Stimulated activated CD8-positive, alpha-beta memory T cell treated with anti-CD3 and anti-CD28 coated beads, Interleukin-7, amount 100 ng/mL, for 48 hours (primary cell): ENCODE data around the gene SNTG2.

Experiments
- DNase-seq, 2 donors: peaks; one replicate each; pipeline ENCODE4 v3.0.0-alpha.2; 2020; ENCODE audit warnings: low read depth in 1 of 2; ENCODE audit errors: extremely low read depth in 1 of 2

Gene SNTG2

GRCh38 chr2:1306014-1306686 lies 355.5 kb downstream of the SNTG2 start:
- DNase-seq: no peak

- DNase-seq: no peak
Observed at GRCh38 chr2:1306687-1307516, 356.3 kb downstream of the SNTG2 start.

- DNase-seq: no peak
Observed at GRCh38 chr2:1307670-1308069, 357.0 kb downstream of the SNTG2 start.

- DNase-seq: no peak
Observed at GRCh38 chr2:1308678-1309077, 358.0 kb downstream of the SNTG2 start.

GRCh38 chr2:1309507-1309906 lies 358.9 kb downstream of the SNTG2 start:
- no peak for DNase-seq

GRCh38 chr2:1310202-1310601 lies 359.6 kb downstream of the SNTG2 start:
- DNase-seq: no peak

- DNase-seq: no peak
Observed at GRCh38 chr2:1310866-1311265, 360.2 kb downstream of the SNTG2 start.

GRCh38 chr2:1313240-1313924 lies 362.7 kb downstream of the SNTG2 start:
- DNase-seq: no peak

GRCh38 chr2:1314254-1314653 lies 363.6 kb downstream of the SNTG2 start:
- no peak for DNase-seq

- no peak for DNase-seq
Observed at GRCh38 chr2:1318366-1319009, 367.8 kb downstream of the SNTG2 start.

GRCh38 chr2:1319393-1319792 lies 368.7 kb downstream of the SNTG2 start:
- DNase-seq: no peak

GRCh38 chr2:1321321-1321720 lies 370.7 kb downstream of the SNTG2 start:
- no peak for DNase-seq

- DNase-seq: no peak
Observed at GRCh38 chr2:1324884-1325283, 374.2 kb downstream of the SNTG2 start.

- DNase-seq: no peak
Observed at GRCh38 chr2:1328684-1329083, 378.0 kb downstream of the SNTG2 start.

GRCh38 chr2:1339388-1340140 lies 388.9 kb downstream of the SNTG2 start:
- DNase-seq: no peak

GRCh38 chr2:1340141-1340512 lies 389.5 kb downstream of the SNTG2 start:
- no peak for DNase-seq

GRCh38 chr2:1341404-1342120 lies 390.9 kb downstream of the SNTG2 start:
- no peak for DNase-seq

GRCh38 chr2:1348789-1349188 lies 398.1 kb downstream of the SNTG2 start:
- DNase-seq: no peak

GRCh38 chr2:1350111-1350510 lies 399.5 kb downstream of the SNTG2 start:
- no peak for DNase-seq

GRCh38 chr2:1353124-1353523 lies 402.5 kb downstream of the SNTG2 start:
- no peak for DNase-seq
